22Rv1 (cell line): ENCODE results near the gene MB21D2.

Source experiments
- H3K27ac ChIP-seq: fragments of 450-650 bp; 2 replicates; pipeline ENCODE4 v1.5.1; 2017
- CTCF ChIP-seq: fragments of 450-650 bp; IDR thresholded peaks from 2 replicates; pipeline ENCODE4 v1.5.1; 2017; ENCODE audit warnings: mild to moderate bottlenecking
- ZFX ChIP-seq: fragments of 450-650 bp; IDR thresholded peaks from 2 replicates; pipeline ENCODE4 v1.6.1; 2017; ENCODE audit warnings: antibody characterized with exemption, borderline replicate concordance

The MB21D2 gene

GRCh38 chr3:192884777-192885773 is 32.6 kb downstream of the MB21D2 start:
- TF ChIP-seq CTCF = no peak
- H3K27ac ChIP-seq = no peak overlapping the region

GRCh38 chr3:192883512-192883911 is 34.1 kb downstream of the MB21D2 start:
- H3K27ac ChIP-seq = no peak overlapping the region
- no peak for TF ChIP-seq CTCF
- no peak for TF ChIP-seq ZFX

- no peak for TF ChIP-seq ZFX
- no peak for TF ChIP-seq CTCF
- no peak overlapping the region for H3K27ac ChIP-seq
Measured at GRCh38 chr3:192881159-192881786, 36.4 kb downstream of the MB21D2 start.

- no peak overlapping the region for H3K27ac ChIP-seq
- TF ChIP-seq ZFX (no peak), CTCF (no peak)
Measured at GRCh38 chr3:192880313-192880712, 37.3 kb downstream of the MB21D2 start.

GRCh38 chr3:192879346-192880031 is 38.2 kb downstream of the MB21D2 start:
- TF ChIP-seq ZFX (no peak), CTCF (no peak)
- no peak overlapping the region for H3K27ac ChIP-seq

GRCh38 chr3:192875971-192876565 is 41.6 kb downstream of the MB21D2 start:
- H3K27ac ChIP-seq = no peak overlapping the region
- TF ChIP-seq ZFX = no peak
- no peak for TF ChIP-seq CTCF
